ENCODE results near the gene BMAL1.

DNA sequence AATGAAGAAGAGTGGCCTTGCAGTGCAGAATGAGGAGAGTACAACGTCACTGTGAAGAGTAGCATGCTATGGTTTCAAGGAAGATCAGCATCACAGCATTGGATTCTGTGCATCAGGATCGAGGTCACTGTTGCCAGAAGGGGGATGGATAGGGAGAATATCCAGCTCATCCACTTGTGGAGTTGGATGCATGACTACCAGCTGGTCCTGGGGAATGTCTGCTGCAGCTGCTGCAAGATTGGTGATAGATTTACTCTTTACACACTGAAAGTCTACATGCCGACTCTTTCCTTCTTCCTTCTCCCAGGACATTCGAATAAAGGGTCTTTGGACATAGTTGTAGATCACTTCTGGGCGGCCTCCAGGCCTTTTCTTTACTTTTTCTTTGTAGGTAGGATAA is 111.2 kb downstream of the BMAL1 start:
- TF ChIP-seq, protein P1, sequence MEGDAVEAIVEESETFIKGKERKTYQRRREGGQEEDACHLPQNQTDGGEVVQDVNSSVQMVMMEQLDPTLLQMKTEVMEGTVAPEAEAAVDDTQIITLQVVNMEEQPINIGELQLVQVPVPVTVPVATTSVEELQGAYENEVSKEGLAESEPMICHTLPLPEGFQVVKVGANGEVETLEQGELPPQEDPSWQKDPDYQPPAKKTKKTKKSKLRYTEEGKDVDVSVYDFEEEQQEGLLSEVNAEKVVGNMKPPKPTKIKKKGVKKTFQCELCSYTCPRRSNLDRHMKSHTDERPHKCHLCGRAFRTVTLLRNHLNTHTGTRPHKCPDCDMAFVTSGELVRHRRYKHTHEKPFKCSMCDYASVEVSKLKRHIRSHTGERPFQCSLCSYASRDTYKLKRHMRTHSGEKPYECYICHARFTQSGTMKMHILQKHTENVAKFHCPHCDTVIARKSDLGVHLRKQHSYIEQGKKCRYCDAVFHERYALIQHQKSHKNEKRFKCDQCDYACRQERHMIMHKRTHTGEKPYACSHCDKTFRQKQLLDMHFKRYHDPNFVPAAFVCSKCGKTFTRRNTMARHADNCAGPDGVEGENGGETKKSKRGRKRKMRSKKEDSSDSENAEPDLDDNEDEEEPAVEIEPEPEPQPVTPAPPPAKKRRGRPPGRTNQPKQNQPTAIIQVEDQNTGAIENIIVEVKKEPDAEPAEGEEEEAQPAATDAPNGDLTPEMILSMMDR (IDR thresholded peaks at IDR 0.05), result no peak
- TF ChIP-seq POLR2A (IDR thresholded peaks at IDR 0.05) (no peak), POLR2AphosphoS5 (IDR thresholded peaks at IDR 0.05) (no peak), EP300 (IDR thresholded peaks at IDR 0.05) (no peak)

Data from suprapubic skin (tissue), 4 donors.